ENCODE measurements around the gene GLUD2.
"Not testable (repeated sequence)": the region's sequence is repeated elsewhere in the genome, so short reads cannot be mapped to it uniquely, and the experiment has no call there.

The GLUD2 gene

DNA sequence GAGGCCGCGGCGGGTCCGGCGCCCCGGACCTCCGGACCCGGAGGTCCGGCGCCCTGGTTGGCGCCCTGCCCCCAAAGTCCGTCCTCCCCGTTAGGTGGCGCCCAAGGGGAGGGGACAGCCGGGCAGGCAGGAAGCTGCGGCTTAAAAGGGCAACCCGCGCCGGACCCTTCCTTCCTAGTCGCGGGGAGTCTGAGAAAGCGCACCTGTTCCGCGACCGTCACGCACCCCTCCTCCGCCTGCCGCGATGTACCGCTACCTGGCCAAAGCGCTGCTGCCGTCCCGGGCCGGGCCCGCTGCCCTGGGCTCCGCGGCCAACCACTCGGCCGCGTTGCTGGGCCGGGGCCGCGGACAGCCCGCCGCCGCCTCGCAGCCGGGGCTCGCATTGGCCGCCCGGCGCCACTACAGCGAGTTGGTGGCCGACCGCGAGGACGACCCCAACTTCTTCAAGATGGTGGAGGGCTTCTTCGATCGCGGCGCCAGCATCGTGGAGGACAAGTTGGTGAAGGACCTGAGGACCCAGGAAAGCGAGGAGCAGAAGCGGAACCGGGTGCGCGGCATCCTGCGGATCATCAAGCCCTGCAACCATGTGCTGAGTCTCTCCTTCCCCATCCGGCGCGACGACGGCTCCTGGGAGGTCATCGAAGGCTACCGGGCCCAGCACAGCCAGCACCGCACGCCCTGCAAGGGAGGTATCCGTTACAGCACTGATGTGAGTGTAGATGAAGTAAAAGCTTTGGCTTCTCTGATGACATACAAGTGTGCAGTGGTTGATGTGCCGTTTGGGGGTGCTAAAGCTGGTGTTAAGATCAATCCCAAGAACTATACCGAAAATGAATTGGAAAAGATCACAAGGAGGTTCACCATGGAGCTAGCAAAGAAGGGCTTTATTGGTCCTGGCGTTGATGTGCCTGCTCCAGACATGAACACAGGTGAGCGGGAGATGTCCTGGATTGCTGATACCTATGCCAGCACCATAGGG, at the start of gene GLUD2:
GLUD2 (plus strand) TSS at position 170 of the 979 bp plus-strand sequence; CDS start at position 245, 75 bp downstream.
- not testable (repeated sequence) for DNase-seq (ENCODE audit: low read depth)

DNA sequence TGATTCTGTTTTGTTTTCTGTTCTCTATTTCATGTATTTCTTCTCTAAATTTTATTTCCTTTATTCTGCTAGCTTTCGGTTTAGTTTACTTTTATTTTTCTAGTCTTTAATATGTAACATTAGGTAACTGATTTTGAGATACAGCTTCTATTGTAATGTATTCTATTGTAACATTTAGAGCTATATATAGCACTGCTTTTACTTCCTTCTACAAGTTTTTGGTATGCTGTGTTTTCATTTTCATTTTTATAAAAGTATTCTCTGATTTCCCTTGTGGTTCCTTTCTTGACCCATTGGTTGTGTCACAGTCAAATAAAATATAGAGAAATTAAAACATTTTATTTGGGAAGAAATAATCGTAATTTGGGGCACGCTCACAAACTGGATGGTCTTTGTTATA, 48.0 kb upstream of the GLUD2 start:
- DNase-seq (ENCODE audit: low read depth), result no peak

DNA sequence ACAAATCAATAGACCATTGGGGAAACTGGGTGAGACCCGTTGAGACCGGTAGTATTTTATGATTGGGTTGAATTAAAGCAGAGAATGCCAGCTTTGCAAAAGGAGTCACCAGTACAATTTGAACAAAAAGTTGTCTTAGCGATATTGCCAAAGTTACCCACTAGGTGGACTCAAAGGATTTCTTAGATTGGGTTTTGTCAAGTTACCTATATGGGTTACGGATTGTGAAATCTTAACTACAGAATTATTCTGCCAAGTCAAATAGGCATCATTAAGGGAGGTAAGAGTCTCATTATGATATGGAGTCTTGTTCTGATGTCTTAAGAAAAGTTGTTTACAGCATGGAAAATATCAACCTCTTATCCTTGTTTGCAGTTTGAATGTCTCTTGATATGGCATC, 46.8 kb upstream of the GLUD2 start:
- DNase-seq (ENCODE audit: low read depth), result no peak

DNA sequence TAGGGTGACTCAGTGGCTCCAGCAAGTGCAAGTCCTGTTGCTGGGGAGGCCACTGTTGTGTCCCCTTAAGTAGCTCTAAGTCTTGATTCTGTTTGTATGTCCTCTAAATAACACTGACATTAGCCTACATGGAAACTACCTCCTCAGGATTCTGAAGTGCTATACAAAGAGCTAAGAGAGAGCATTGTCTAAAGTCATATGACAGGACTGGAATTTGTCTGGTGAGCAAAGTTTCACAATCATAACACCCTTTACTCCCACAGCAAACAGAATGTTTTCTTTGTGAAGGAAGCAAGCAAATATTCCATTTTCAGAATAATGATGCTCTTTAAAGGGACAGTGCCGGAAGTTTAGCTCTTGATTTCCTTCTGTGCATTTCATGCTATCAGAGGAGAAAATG, 38.5 kb upstream of the GLUD2 start:
- DNase-seq (ENCODE audit: low read depth), result no peak

DNA sequence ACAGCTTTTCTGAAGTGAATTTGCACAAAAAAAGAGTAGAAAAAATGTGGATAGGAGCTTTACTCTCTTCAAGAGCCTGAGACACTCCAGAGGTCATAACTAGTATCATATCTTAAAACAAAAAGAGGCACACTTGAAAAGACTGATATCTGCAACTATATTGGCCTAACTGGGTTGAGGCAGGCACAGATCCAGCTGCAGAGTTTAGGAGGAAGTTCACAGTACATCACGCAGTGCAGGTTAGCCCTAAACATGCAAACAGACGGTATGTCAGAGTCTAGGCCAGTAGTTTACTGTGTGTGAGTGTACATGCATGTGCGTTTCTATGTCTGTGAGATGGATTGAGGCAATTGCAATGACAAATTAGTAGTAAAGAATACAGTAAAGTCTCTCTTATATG, 37.6 kb upstream of the GLUD2 start:
- no peak for DNase-seq (ENCODE audit: low read depth)

DNA sequence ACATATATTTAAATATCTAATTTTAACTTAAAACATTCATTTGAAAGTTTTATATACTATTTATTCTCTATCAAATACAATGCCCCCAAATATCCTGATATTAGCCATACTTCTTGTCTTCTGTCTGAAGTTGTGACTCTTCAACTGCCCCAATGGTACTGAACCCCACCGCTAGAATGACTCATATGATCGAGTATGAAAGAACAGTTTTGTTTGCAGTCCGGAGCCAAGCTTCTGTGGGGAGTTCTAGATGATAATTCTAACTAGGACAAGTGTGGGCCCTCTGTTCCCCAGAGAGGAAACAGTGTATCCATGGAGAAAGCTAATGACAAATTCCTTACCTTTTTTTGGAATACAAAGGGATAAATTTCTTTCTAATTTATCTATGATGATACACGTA, 37.2 kb upstream of the GLUD2 start:
- DNase-seq (ENCODE audit: low read depth), result no peak

DNA sequence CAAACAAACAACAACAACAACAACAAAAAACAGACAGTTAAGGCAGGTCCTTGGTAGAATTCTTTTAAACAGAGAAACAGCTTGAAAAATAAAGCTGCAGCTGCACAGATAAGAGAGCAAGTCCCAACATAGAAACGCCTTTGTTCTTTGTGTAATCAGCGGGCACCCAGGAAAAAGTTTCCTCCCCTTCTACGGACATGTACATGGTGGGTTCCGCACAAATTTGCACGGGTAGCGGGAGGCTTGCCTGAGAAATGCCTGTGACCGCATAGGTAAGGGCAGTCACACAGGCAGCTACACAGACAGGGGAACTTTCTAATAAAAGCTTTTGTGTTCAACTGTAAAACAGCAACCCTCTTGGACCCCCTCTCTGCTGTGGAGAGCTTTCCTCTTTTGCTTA, 36.2 kb upstream of the GLUD2 start:
- DNase-seq (ENCODE audit: low read depth), result no peak

DNA sequence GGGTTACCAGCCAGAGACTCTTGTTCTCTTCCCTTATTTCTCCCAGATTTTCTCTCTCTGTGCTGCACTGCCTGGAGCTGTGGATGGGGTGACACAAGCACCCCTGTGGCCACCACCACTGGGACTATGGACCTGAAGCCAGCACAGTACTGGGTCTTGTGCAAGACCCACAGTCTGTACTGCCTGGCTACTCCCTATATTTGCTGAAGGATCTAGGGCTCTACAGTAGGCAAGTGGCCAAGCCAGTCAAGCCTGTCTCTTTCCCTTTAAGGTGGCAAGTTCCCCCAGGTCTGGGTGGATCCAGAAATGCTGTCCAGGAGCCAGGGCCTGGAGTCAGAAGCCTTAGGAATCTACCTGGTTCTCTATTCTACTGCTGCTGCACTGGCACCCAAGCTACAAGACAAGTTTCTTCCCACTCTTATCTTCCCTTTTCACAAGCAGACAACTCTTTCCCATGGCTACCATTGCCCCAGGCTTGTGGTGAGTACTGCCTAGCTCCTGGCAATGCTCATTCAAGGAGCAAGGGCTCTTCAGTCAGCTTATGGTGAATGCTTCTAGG, 33.4 kb upstream of the GLUD2 start:
- DNase-seq (ENCODE audit: low read depth), result no peak

DNA sequence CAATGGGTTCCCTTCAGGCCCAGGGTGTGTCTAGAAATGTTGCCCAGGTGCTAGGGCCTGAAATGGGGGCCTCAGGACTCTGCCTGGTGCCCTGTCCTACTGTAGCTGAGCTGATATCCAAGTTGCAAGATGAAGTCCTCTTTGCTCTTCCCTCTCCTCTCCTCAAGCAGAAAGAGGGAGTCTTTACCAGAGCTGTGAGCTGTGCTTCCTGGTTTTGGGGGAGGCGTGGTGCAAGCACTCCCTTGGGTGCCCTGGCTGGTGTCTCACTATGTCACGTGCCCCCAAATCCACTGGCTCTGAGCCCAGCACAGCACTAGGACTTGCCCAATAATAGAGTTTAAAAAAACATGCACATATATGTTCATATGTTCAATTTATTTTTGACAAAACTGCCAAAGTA, 32.6 kb upstream of the GLUD2 start:
- no peak for DNase-seq (ENCODE audit: low read depth)

DNA sequence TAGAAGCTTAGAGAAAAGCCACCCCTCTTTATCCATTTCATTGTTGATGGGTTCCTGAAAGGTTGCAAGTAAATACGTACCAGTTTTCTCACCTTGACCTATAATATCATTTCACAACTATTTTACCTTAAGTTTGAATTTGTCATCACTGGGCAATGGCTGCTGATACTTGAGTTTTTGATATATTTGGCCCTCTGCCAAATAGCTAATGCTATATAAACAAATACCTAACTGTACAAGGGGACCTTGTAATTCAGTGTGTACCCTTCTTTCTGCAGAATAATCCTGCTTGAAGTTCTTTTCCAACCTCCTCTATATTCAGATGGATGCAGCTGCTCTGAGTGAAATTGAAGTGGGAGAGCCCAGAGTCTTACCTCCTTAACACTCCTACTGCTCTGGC, 19.0 kb upstream of the GLUD2 start:
- no peak for DNase-seq (ENCODE audit: low read depth)

DNA sequence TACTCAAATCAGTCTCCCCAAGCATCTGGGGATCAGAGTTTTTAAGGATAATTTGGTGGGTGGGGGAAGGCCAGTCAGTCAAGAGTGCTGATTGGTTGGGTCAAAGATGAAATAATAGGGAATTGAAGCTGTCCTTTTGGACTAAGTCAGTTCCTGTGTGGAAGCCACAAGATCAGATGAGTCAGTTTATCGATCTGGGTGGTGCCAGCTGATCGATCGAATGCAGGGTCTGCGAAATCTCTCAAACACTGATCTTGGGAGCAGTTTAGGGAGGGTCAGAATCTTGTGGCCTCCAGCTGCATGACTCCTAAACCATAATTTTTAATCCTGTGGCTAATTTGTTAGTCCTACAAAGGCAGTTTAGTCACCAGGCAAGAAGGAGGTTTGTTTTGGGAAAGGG, 17.3 kb upstream of the GLUD2 start:
- DNase-seq (ENCODE audit: low read depth), result no peak

DNA sequence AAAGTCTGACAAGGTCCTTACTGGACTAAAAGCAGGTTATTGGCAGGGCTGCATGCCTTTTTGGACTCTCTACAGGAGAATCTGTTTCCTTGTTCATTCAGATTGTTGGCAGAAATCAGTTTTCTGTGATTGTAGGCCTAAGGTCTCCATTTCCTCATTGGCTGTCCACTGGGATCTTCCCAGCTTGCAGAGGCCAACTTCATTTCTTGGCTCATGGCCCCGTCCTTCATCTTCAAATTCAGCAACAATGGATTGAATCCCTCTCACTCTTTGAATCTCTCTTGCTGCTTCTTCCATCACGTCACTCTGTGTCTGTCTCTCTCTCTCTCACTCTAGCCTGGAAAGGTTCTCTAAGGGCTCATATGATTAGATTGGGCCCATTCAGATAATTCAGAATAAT, 14.9 kb upstream of the GLUD2 start:
- no peak for DNase-seq (ENCODE audit: low read depth)

DNA sequence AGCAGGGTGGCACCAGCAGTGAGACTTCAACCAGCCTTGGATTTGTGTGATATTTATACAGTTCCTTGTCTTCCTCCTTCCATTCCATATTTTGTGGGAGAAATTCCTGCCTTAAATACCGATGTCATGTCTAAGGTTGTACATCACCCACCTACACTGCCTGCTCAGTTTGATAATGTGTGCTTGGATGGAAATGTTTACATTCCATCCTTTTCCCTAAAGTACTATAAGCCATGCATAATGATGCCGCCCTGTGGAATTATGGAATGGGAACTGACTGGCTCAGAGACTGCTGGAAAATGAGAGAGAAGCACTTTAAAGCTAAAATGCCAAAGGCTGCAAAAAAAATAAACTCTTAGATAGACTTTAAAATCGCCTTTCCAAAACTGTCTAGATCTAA, 11.3 kb upstream of the GLUD2 start:
- no peak for DNase-seq (ENCODE audit: low read depth)

DNA sequence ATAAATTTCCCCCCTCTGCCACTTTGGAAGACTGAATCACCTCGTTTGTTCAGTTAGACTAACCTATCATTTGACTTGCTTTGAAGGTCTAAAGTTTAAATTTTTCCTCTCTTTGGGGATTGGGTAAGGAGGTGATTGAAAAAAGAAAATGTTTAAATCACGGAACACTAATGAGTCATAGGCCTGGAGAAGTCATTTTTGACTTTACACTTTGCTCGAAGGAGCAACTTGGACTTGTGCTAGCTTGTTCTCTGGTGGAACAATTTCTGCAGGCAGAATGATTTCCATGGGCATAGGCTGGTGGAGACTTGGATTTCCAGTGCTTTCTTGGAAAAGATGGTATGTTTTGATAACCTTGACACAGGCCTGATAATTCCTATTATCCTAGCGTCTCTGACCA, 10.5 kb upstream of the GLUD2 start:
- no peak for DNase-seq (ENCODE audit: low read depth)

DNA sequence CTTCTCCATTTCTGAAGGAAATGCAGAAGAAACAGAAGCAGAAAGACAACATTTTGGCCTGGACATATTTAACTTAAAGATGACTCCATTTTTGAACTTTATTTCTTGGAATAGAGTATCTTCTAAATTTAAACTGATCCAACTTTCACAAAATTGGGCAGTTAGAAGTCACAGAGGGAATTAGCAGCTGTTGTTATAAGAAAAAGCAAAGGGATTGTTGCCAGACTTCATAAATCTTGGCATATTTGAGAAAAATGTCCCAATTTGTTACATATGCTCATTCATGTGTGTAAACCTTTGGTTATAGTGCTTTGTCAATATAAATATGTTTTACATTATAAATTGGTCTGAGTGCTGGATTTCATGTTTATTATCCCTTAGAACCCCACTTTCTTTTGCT, 3.4 kb downstream of the GLUD2 start:
- no peak for DNase-seq (ENCODE audit: low read depth)

DNA sequence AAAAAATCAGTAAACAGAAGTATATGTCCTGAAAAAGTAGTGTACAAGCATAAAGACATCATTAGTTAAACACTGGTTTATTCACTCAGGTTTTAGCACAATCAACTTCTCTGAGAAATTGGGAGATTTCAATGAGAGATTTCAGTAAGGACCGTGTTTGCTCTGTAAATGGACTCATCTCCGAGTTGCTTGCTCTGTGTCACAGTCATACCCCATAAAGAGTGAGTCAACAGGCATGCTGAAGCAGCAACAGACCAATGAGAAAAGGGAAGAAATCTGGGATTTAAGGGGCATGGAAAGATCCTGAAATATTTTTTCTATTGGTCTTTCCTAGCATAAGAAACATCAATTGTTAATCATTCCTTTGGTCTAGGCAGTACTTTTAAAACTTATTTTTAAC, 4.7 kb downstream of the GLUD2 start:
- no peak for DNase-seq (ENCODE audit: low read depth)

DNA sequence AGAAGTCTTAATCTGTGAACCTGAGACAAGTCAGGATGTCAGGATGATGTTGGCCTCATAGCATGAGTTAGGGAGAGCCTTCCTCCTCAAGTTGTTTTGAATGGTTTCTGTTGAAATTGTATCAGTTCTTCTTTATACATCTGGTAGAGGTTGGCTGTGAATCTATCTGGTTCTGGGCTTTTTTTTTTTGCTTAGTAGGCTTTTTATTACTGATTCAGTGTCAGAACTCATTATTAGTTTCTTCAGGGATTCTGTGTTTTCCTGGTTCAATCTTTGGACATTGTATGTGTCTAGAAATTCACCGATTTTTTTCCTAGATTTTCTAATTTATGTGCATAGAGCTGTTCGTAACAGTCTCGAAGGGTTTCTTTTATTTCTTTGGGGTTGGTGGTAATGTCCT, 14.9 kb downstream of the GLUD2 start:
- no peak for DNase-seq (ENCODE audit: low read depth)

DNA sequence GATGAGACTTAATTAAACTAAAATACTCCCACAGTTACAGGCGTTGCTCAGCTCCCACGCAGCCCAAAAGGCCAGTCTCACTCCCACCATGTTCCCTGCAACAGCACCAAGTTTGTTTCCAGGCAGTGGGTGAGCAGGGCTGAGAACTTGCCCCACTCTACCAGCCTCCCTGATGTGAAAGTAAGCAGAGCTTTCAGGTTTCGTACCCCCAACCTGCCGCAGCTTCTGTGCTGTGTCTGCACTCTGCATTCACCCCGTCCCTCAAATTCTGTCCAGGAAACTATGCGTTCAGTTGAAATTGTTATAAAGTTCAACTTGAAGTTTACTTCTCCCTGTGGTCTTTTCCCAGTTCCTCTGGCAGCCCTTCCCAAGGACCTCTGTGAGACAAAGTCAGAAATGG, 17.2 kb downstream of the GLUD2 start:
- DNase-seq (ENCODE audit: low read depth), result no peak

DNA sequence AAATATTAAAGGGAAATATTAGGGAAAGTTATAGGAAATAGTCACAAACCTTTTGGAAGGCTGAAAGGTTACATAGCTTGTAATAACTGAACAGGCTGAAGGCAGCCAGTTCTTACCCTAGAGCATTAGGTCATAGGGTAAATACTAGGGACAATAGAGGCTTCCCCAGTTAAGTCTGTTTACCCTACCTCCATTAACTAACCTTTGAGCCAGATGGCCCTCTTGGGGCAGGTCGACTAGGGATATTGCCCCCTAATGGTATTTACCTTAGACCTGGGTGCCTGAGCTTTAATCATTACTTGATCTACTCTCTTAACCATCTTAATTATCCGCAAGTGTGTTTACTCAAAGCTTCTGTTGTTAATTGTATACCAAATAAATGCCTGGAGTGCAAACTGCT, 36.8 kb downstream of the GLUD2 start:
- not testable (repeated sequence) for DNase-seq (ENCODE audit: low read depth)

DNA sequence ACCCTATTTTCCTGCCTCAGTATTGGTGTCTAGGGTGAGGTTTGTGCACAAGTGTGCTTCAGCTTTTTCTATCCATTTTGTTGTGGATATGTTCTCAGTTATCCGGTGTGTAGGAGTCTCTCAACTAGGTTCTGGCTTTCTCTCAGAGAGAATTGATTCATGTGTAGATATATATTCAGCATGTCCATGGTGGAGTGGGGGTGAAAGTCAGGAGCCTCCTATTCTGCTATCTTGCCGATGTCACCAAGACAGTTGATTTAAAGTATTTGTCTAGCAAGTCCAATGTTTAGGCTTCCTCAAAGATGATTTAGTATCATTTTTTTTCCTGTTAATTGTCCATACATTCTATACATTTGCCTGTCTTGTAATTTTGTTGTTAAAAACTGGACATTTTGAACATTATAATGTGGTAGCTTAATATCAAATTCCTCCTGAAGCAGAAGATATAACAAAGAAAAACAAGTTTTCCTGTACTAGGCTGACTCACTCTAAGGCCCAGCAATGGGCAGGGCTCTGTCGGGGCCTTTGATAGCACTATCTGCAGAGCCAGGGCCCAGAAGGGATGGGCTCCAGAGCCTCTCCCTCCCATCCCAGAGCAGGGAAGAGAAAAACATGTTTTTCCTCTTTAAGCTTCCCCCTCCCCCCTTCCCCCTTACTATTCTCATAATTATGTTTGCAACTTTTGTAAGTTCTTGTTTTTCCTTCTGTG, 37.6 kb downstream of the GLUD2 start:
- no peak for DNase-seq (ENCODE audit: low read depth)

DNA sequence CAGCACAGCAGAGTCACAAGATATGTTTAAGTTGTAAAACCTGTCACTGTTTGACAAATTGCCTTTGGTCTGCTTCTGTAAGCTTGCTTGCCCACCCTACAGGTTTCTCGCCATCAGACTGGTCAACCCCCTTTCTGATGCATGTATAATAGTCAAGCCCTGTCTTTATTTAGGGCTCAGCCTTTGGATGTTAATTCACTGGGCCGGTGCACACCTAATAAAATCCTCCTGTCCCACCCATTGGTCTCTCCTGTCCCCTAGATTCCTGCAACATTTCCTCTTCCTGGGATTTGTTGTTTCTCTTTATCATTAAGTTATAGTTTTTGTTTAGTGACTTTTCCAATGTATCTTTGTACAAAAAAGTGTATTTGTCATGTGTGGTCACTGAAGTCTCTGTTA, 38.2 kb downstream of the GLUD2 start:
- DNase-seq (ENCODE audit: low read depth), result no peak

DNA sequence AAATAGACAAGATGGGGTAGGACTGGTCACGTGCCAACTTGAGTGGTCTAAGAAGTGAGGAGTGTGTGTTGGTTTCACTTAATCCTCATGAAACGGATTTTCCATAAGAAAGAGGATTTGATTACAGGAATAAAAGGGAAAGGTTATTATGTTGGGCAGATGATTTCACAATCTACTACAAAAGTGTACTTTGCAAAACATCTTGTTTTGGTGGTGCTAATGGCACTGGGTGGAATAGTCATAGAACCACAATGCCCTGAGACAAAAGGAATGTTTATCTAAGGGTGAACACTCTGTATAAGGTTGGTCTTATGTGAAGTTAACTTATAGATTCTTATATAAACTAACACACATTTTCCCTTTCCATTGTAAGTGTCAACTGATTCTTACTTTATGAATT, 45.6 kb downstream of the GLUD2 start:
- no peak for DNase-seq (ENCODE audit: low read depth)
